ENCODE measurements around the gene SORL1. TPM values are rescaled to one million over a fixed set of nuclear protein-coding genes. Genes with fewer than 3 reads are reported as not detected.

Gene SORL1
- polyA plus RNA-seq, 1 donor from 2014 or later, result 6.5 TPM

DNA sequence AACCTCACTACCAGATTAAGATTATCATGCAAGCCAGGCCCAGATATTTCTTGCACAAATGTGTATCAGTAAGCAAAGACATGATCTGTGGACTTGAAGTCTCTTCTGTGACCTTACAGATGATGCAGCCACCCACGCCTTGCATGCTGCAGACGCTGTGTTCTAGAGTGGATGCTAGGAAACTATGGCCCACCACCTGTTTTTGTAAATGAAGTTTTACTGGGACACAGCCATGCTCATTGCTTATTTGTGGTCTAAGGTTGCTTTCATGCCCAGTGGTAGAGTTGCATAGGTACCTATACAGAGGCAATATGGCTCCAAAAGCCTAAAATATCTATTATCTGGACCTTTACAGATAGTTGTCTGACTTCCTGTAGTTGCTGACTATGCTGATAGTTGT, 48.2 kb downstream of the SORL1 start:
- TF ChIP-seq EP300 (conservative IDR thresholded peaks at IDR 0.05; ENCODE audit: poor library complexity, severe bottlenecking) (no peak), TAF1 (IDR thresholded peaks at IDR 0.05; ENCODE audit: low read depth) (no peak), POLR2AphosphoS5 (IDR thresholded peaks at IDR 0.05) (no peak), RAD21 (conservative IDR thresholded peaks at IDR 0.05) (no peak), MXI1 (conservative IDR thresholded peaks at IDR 0.05; ENCODE audit: poor library complexity, severe bottlenecking) (no peak), EZH2 (IDR thresholded peaks at IDR 0.05; ENCODE audit: borderline replicate concordance, insufficient read depth, low read length, poor library complexity, severe bottlenecking) (no peak), SMC3 (conservative IDR thresholded peaks at IDR 0.05; ENCODE audit: poor library complexity) (no peak)
- TF ChIP-seq, protein P1, sequence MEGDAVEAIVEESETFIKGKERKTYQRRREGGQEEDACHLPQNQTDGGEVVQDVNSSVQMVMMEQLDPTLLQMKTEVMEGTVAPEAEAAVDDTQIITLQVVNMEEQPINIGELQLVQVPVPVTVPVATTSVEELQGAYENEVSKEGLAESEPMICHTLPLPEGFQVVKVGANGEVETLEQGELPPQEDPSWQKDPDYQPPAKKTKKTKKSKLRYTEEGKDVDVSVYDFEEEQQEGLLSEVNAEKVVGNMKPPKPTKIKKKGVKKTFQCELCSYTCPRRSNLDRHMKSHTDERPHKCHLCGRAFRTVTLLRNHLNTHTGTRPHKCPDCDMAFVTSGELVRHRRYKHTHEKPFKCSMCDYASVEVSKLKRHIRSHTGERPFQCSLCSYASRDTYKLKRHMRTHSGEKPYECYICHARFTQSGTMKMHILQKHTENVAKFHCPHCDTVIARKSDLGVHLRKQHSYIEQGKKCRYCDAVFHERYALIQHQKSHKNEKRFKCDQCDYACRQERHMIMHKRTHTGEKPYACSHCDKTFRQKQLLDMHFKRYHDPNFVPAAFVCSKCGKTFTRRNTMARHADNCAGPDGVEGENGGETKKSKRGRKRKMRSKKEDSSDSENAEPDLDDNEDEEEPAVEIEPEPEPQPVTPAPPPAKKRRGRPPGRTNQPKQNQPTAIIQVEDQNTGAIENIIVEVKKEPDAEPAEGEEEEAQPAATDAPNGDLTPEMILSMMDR (IDR thresholded peaks at IDR 0.05; ENCODE audit: poor library complexity, severe bottlenecking), result no peak
- TF ChIP-seq, protein P2, sequence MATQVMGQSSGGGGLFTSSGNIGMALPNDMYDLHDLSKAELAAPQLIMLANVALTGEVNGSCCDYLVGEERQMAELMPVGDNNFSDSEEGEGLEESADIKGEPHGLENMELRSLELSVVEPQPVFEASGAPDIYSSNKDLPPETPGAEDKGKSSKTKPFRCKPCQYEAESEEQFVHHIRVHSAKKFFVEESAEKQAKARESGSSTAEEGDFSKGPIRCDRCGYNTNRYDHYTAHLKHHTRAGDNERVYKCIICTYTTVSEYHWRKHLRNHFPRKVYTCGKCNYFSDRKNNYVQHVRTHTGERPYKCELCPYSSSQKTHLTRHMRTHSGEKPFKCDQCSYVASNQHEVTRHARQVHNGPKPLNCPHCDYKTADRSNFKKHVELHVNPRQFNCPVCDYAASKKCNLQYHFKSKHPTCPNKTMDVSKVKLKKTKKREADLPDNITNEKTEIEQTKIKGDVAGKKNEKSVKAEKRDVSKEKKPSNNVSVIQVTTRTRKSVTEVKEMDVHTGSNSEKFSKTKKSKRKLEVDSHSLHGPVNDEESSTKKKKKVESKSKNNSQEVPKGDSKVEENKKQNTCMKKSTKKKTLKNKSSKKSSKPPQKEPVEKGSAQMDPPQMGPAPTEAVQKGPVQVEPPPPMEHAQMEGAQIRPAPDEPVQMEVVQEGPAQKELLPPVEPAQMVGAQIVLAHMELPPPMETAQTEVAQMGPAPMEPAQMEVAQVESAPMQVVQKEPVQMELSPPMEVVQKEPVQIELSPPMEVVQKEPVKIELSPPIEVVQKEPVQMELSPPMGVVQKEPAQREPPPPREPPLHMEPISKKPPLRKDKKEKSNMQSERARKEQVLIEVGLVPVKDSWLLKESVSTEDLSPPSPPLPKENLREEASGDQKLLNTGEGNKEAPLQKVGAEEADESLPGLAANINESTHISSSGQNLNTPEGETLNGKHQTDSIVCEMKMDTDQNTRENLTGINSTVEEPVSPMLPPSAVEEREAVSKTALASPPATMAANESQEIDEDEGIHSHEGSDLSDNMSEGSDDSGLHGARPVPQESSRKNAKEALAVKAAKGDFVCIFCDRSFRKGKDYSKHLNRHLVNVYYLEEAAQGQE (IDR thresholded peaks at IDR 0.05; ENCODE audit: borderline replicate concordance), result no peak
- Histone ChIP-seq H3K36me3 (ENCODE audit: insufficient read depth, low read length) (no peaks in the 10 kb centered on the region), H4K20me1 (ENCODE audit: insufficient read depth) (no peaks in the 10 kb centered on the region), H3K79me2 (replicated peaks; ENCODE audit: insufficient read depth, low read length) (no peaks in the 10 kb centered on the region), H3K9me2 (ENCODE audit: insufficient read depth, low read length) (no peaks in the 10 kb centered on the region), H3K9me3 (ENCODE audit: low read length) (no peaks in the 10 kb centered on the region), H3K27ac (ENCODE audit: low read length) (no peak overlapping the region), H3K4me2 (ENCODE audit: low read length) (no peak overlapping the region), H3K27me3 (ENCODE audit: insufficient read depth, low read depth, low read length) (no peaks in the 10 kb centered on the region), H3K9ac (ENCODE audit: low read length) (no peak overlapping the region), H3F3A (ENCODE audit: insufficient read depth, low read length, poor library complexity, severe bottlenecking) (no peaks in the 10 kb centered on the region), H2AFZ (ENCODE audit: low read depth, low read length) (no peak overlapping the region), H3K4me3 (ENCODE audit: low read length) (no peak overlapping the region)

- H3K27ac ChIP-seq (ENCODE audit: low read length), result no peak overlapping the region
- TF ChIP-seq TAF1 (IDR thresholded peaks at IDR 0.05; ENCODE audit: low read depth) (no peak), MXI1 (conservative IDR thresholded peaks at IDR 0.05; ENCODE audit: poor library complexity, severe bottlenecking) (no peak), RAD21 (conservative IDR thresholded peaks at IDR 0.05) (no peak), EP300 (conservative IDR thresholded peaks at IDR 0.05; ENCODE audit: poor library complexity, severe bottlenecking) (no peak), EZH2 (IDR thresholded peaks at IDR 0.05; ENCODE audit: borderline replicate concordance, insufficient read depth, low read length, poor library complexity, severe bottlenecking) (no peak), POLR2AphosphoS5 (IDR thresholded peaks at IDR 0.05) (no peak), SMC3 (conservative IDR thresholded peaks at IDR 0.05; ENCODE audit: poor library complexity) (no peak)
- TF ChIP-seq, protein P1 (IDR thresholded peaks at IDR 0.05; ENCODE audit: poor library complexity, severe bottlenecking), result no peak
- TF ChIP-seq, protein P2 (IDR thresholded peaks at IDR 0.05; ENCODE audit: borderline replicate concordance), result no peak
Measured at GRCh38 chr11:121500717-121501116, 48.6 kb downstream of the SORL1 start.

More at GRCh38 chr11:121500717-121501116, 48.6 kb downstream of the SORL1 start:
- Histone ChIP-seq H3K9me2 (ENCODE audit: insufficient read depth, low read length) (no peaks in the 10 kb centered on the region), H2AFZ (ENCODE audit: low read depth, low read length) (no peak overlapping the region), H4K20me1 (ENCODE audit: insufficient read depth) (no peaks in the 10 kb centered on the region), H3K4me3 (ENCODE audit: low read length) (no peak overlapping the region), H3K9ac (ENCODE audit: low read length) (no peak overlapping the region), H3K9me3 (ENCODE audit: low read length) (peaks cover 2% of the 10 kb centered on the region), H3F3A (ENCODE audit: insufficient read depth, low read length, poor library complexity, severe bottlenecking) (no peaks in the 10 kb centered on the region), H3K79me2 (replicated peaks; ENCODE audit: insufficient read depth, low read length) (no peaks in the 10 kb centered on the region), H3K27me3 (ENCODE audit: insufficient read depth, low read depth, low read length) (no peaks in the 10 kb centered on the region), H3K4me2 (ENCODE audit: low read length) (no peak overlapping the region), H3K36me3 (ENCODE audit: insufficient read depth, low read length) (no peaks in the 10 kb centered on the region)

Measured in neural cell (in vitro differentiated cells).